ENCODE results near the gene CFAP69. TPM values are rescaled to one million over a fixed set of nuclear protein-coding genes. Genes with fewer than 3 reads are reported as not detected.

The CFAP69 gene
- total RNA-seq, 1 donor from 2014 or later: 0.71 TPM

DNA sequence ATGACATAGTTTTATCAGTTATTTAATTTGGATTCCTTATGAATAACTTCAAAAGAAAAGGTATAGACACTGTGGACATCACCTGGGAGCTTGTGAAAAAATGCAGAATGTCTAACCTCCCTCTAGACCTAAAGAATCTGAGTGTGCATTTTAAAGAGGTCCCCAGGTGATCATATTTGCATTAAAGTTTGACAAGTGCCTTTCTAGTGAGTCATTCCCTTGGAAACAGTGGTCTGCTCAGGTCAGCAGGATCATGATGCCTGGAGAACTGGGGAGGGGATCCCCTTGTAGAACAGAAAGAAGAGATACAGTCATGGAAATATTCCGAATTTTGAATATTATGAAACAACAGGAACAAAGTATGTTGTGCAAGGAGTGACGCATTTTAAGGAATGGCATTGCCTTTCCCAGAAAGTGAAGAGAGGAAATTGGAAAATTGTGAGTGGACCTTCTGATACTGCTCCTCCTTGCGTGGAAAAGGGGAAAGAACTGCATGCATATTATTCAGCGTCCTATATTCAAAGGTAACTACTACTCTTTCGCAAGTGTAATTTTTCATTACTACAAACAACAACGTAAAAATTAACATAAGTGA is 28.8 kb upstream of the CFAP69 start:
- TF ChIP-seq, protein P1, sequence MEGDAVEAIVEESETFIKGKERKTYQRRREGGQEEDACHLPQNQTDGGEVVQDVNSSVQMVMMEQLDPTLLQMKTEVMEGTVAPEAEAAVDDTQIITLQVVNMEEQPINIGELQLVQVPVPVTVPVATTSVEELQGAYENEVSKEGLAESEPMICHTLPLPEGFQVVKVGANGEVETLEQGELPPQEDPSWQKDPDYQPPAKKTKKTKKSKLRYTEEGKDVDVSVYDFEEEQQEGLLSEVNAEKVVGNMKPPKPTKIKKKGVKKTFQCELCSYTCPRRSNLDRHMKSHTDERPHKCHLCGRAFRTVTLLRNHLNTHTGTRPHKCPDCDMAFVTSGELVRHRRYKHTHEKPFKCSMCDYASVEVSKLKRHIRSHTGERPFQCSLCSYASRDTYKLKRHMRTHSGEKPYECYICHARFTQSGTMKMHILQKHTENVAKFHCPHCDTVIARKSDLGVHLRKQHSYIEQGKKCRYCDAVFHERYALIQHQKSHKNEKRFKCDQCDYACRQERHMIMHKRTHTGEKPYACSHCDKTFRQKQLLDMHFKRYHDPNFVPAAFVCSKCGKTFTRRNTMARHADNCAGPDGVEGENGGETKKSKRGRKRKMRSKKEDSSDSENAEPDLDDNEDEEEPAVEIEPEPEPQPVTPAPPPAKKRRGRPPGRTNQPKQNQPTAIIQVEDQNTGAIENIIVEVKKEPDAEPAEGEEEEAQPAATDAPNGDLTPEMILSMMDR (IDR thresholded peaks at IDR 0.05; ENCODE audit: partially characterized antibody, unreplicated experiment): no peak
- H3K4me1 Mint-ChIP-seq (ENCODE audit: low read depth, unreplicated experiment): peaks cover 2% of the 10 kb centered on the region
- H3K27me3 Mint-ChIP-seq (ENCODE audit: unreplicated experiment): peaks cover 2% of the 10 kb centered on the region
- no peak for DNase-seq
- no peak overlapping the region for H3K4me3 Mint-ChIP-seq (ENCODE audit: unreplicated experiment)
- no peak overlapping the region for H3K27ac Mint-ChIP-seq (ENCODE audit: unreplicated experiment)
- no peaks in the 10 kb centered on the region for H3K36me3 Mint-ChIP-seq (ENCODE audit: unreplicated experiment)
- H3K9me3 Mint-ChIP-seq (ENCODE audit: unreplicated experiment): no peaks in the 10 kb centered on the region

DNA sequence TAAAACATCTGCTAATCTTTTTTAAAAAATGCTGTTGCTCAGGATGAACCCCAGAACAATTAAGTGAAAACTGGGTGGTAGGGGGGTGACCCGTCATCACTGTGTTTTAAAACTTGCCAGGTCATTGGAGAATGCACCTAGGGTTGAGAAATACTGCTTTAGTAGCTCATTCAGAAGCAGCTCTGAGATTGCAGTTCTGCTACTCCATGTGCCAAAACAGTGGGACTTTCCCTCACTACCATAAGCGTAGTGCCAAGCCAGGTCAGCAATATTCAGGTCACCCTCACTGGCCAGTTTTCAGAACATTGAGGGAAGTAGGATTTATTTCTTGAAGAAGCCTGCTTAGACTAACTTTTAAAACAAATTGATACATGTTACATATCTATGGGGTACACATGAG is 28.2 kb upstream of the CFAP69 start:
- TF ChIP-seq, protein P1 (IDR thresholded peaks at IDR 0.05; ENCODE audit: partially characterized antibody, unreplicated experiment): no peak
- DNase-seq: no peak
- Mint-ChIP-seq H3K36me3 (ENCODE audit: unreplicated experiment) (no peaks in the 10 kb centered on the region), H3K4me1 (ENCODE audit: low read depth, unreplicated experiment) (peaks cover 2% of the 10 kb centered on the region), H3K27me3 (ENCODE audit: unreplicated experiment) (no peaks in the 10 kb centered on the region), H3K27ac (ENCODE audit: unreplicated experiment) (no peak overlapping the region), H3K9me3 (ENCODE audit: unreplicated experiment) (no peaks in the 10 kb centered on the region), H3K4me3 (ENCODE audit: unreplicated experiment) (no peak overlapping the region)

DNA sequence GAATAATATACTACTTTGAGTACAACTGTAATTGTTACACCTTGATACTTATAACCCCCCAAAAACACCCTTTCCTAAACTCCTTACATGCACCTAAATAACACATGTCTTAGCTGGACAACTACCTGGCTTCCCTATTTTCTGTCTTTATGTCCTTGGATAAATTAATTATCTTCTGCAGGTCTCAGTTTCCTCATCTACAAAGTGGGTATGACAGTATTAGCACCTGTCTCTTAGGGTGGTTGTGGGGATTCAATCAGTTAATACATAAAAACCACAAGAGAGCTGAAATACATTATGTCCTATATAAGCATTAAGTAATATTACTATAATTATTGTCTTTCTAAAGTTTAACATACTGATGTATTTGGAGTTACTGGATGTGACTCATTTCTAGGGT is 22.6 kb upstream of the CFAP69 start:
- no peak overlapping the region for H3K4me3 Mint-ChIP-seq (ENCODE audit: unreplicated experiment)
- no peaks in the 10 kb centered on the region for H3K36me3 Mint-ChIP-seq (ENCODE audit: unreplicated experiment)
- TF ChIP-seq, protein P1 (IDR thresholded peaks at IDR 0.05; ENCODE audit: partially characterized antibody, unreplicated experiment): no peak
- no peaks in the 10 kb centered on the region for H3K4me1 Mint-ChIP-seq (ENCODE audit: low read depth, unreplicated experiment)
- no peaks in the 10 kb centered on the region for H3K27me3 Mint-ChIP-seq (ENCODE audit: unreplicated experiment)
- H3K9me3 Mint-ChIP-seq (ENCODE audit: unreplicated experiment): no peaks in the 10 kb centered on the region
- no peak for DNase-seq
- no peak overlapping the region for H3K27ac Mint-ChIP-seq (ENCODE audit: unreplicated experiment)

DNA sequence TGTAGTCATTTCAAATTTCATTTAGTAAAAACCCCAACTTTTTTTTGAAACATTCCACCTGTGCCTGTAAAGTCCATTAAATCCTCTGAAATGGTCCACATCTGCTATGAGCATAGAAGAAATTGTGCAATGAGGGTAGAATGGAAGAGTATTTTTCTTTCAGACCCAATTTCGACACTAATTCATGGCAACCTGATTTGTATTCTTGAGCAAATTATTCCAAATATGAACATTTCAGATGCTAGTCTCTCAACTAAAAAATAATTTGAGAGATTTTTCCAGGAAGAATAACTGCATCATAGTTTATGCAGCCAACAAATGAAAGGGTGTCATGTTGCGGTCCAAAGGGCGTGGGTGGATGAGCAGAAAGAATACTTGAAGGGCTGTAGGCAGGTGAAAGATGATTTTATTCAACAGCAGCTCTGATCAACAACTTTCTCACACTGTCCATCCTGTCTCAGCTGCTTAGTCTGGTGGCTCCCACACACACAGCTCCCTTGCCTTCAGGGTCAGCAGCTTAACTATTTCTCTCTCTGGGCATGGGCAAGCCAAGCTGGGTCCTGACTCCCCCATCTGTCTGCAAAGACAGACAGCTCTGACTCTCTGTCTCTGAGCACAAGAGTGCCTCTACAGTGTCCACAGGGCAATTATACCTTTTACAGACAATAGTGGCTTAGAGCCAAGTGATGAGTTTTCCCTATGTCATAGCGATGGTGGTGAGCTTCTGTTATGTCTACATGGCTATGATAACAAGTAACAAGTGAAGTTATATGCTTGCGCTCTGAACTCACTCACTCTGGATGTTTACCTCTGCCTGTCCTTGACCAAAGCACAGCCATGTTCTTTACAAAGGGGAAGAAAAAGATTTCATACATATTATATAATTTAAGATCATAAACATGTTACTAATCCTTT is 21.9 kb upstream of the CFAP69 start:
- DNase-seq: no peak
- Mint-ChIP-seq H3K4me1 (ENCODE audit: low read depth, unreplicated experiment) (no peaks in the 10 kb centered on the region), H3K9me3 (ENCODE audit: unreplicated experiment) (no peaks in the 10 kb centered on the region), H3K27ac (ENCODE audit: unreplicated experiment) (no peak overlapping the region), H3K27me3 (ENCODE audit: unreplicated experiment) (no peaks in the 10 kb centered on the region), H3K4me3 (ENCODE audit: unreplicated experiment) (no peak overlapping the region), H3K36me3 (ENCODE audit: unreplicated experiment) (no peaks in the 10 kb centered on the region)
- TF ChIP-seq, protein P1 (IDR thresholded peaks at IDR 0.05; ENCODE audit: partially characterized antibody, unreplicated experiment): no peak

DNA sequence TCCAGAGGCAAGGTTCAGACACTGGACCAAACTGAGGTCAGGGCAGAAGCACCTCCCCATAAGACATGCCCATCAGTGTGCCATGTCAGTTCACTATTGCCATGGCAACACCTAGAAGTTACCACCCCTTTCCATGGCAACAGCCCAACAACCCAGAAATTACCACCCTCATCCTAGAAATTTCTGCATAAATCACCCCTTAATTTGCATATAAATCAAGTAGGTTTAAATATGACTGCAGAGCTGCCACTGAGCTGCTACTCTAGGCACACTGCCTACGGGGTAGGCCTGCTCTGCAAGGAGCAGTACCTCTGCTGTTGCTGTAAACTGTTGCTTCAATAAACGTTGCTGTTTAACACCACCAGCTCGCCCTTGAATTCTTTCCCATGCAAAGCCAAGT is 20.8 kb upstream of the CFAP69 start:
- Mint-ChIP-seq H3K9me3 (ENCODE audit: unreplicated experiment) (no peaks in the 10 kb centered on the region), H3K4me1 (ENCODE audit: low read depth, unreplicated experiment) (no peaks in the 10 kb centered on the region), H3K36me3 (ENCODE audit: unreplicated experiment) (no peaks in the 10 kb centered on the region), H3K4me3 (ENCODE audit: unreplicated experiment) (no peak overlapping the region), H3K27me3 (ENCODE audit: unreplicated experiment) (no peaks in the 10 kb centered on the region), H3K27ac (ENCODE audit: unreplicated experiment) (no peak overlapping the region)
- DNase-seq: no peak
- TF ChIP-seq, protein P1 (IDR thresholded peaks at IDR 0.05; ENCODE audit: partially characterized antibody, unreplicated experiment): no peak
